Mucosa of rectum (tissue), 2 donors: ENCODE data around the gene DUSP16.

Experiments used
- H3K27ac ChIP-seq, 2 donors: one replicate each; pipeline ENCODE4 v1.7.0; 2013; ENCODE audit warnings: inconsistent platforms in 2 of 2, low read depth in 2 of 2, low read length in 2 of 2
- H3K27me3 ChIP-seq, 2 donors: one replicate each; pipeline ENCODE4 v1.7.0; 2013; ENCODE audit warnings: low read length in 2 of 2; ENCODE audit not compliant: control insufficient read depth in 2 of 2, insufficient read depth in 2 of 2
- H3K36me3 ChIP-seq, 2 donors: one replicate each; pipeline ENCODE4 v1.7.0; 2013; ENCODE audit warnings: low read length in 2 of 2; ENCODE audit not compliant: control insufficient read depth in 2 of 2, insufficient read depth in 2 of 2
- H3K4me1 ChIP-seq, 2 donors: one replicate each; pipeline ENCODE4 v1.7.0; 2013; ENCODE audit warnings: low read length in 2 of 2, mild to moderate bottlenecking in 1 of 2; ENCODE audit not compliant: control insufficient read depth in 2 of 2, insufficient read depth in 2 of 2
- H3K4me3 ChIP-seq, 2 donors: one replicate each; pipeline ENCODE4 v1.7.0; 2013; ENCODE audit warnings: low read length in 2 of 2
- H3K9ac ChIP-seq, 2 donors: one replicate each; pipeline ENCODE4 v1.7.0; 2013; ENCODE audit warnings: low read length in 2 of 2, low read depth in 1 of 2, mild to moderate bottlenecking in 1 of 2
- H3K9me3 ChIP-seq, 2 donors: one replicate each; pipeline ENCODE4 v1.7.0; 2013; ENCODE audit warnings: low read length in 2 of 2; ENCODE audit not compliant: control insufficient read depth in 2 of 2
- donor health status: healthy.
- donor health status: Normal muscosa, but diverticular disease.

DUSP16 gene

GRCh38 chr12:12563290-12563928 lies 746 bp upstream of the DUSP16 start:
- H3K36me3 ChIP-seq = no peaks in the 10 kb centered on the region
- H3K9me3 ChIP-seq = no peaks in the 10 kb centered on the region
- peak overlapping the region; percentile 70 to 92 for H3K4me3 ChIP-seq
- peak overlapping the region; percentile 97 to 98 for H3K27ac ChIP-seq
- peak overlapping the region; percentile 89 to 98 for H3K9ac ChIP-seq
- H3K4me1 ChIP-seq = peaks cover 12 to 26% of the 10 kb centered on the region in 2 donors
- no peaks in the 10 kb centered on the region for H3K27me3 ChIP-seq

- H3K9ac ChIP-seq = peak overlapping the region; percentile 98 to 99
- H3K9me3 ChIP-seq = no peaks in the 10 kb centered on the region
- no peaks in the 10 kb centered on the region for H3K36me3 ChIP-seq
- H3K4me3 ChIP-seq = peak overlapping the region; percentile 70 to 92
- peaks cover 14 to 26% of the 10 kb centered on the region in 2 donors for H3K4me1 ChIP-seq
- H3K27me3 ChIP-seq = no peaks in the 10 kb centered on the region
- H3K27ac ChIP-seq = peak overlapping the region; percentile 97 to 98
Observed at GRCh38 chr12:12562016-12562483, 613 bp downstream of the DUSP16 start.

GRCh38 chr12:12561371-12562015 lies 1.2 kb downstream of the DUSP16 start:
- no peaks in the 10 kb centered on the region for H3K36me3 ChIP-seq
- H3K9ac ChIP-seq = peak overlapping the region; percentile 98 to 99
- H3K9me3 ChIP-seq = no peaks in the 10 kb centered on the region
- peak overlapping the region; percentile 70 to 92 for H3K4me3 ChIP-seq
- peaks cover 14 to 26% of the 10 kb centered on the region in 2 donors for H3K4me1 ChIP-seq
- peak overlapping the region; percentile 97 to 98 for H3K27ac ChIP-seq
- H3K27me3 ChIP-seq = no peaks in the 10 kb centered on the region

GRCh38 chr12:12560587-12561370 lies 1.9 kb downstream of the DUSP16 start:
- H3K4me1 ChIP-seq = peaks cover 14 to 26% of the 10 kb centered on the region in 2 donors
- H3K27ac ChIP-seq = peak overlapping the region; percentile 97 to 98
- H3K27me3 ChIP-seq = no peaks in the 10 kb centered on the region
- H3K4me3 ChIP-seq = peak overlapping the region; percentile 70 to 92
- peak overlapping the region; percentile 98 to 99 for H3K9ac ChIP-seq
- no peaks in the 10 kb centered on the region for H3K9me3 ChIP-seq
- H3K36me3 ChIP-seq = no peaks in the 10 kb centered on the region

GRCh38 chr12:12559719-12560296 lies 2.9 kb downstream of the DUSP16 start:
- Histone ChIP-seq H3K36me3 (no peaks in the 10 kb centered on the region), H3K4me3 (peak overlapping the region; percentile 54 to 92), H3K4me1 (peaks cover 16 to 26% of the 10 kb centered on the region in 2 donors), H3K27ac (peak overlapping the region; percentile 97 to 98), H3K27me3 (no peaks in the 10 kb centered on the region), H3K9ac (peak overlapping the region; percentile 98 to 99), H3K9me3 (no peaks in the 10 kb centered on the region)

GRCh38 chr12:12558291-12558690 lies 4.4 kb downstream of the DUSP16 start:
- peaks cover 11 to 16% of the 10 kb centered on the region in 2 donors for H3K4me1 ChIP-seq
- H3K9ac ChIP-seq = peak overlapping the region in 1 of 2 donors; percentile 99

GRCh38 chr12:12557733-12558132 lies 4.9 kb downstream of the DUSP16 start:
- Histone ChIP-seq H3K4me1 (peaks cover 8 to 11% of the 10 kb centered on the region in 2 donors), H3K36me3 (no peaks in the 10 kb centered on the region), H3K9ac (no peak overlapping the region), H3K9me3 (no peaks in the 10 kb centered on the region), H3K27ac (no peak overlapping the region), H3K4me3 (no peak overlapping the region), H3K27me3 (no peaks in the 10 kb centered on the region)

More at GRCh38 chr12:12558291-12558690, 4.4 kb downstream of the DUSP16 start:
- H3K27ac ChIP-seq = peak overlapping the region in 1 of 2 donors; percentile 53
- H3K9me3 ChIP-seq = no peaks in the 10 kb centered on the region
- H3K27me3 ChIP-seq = no peaks in the 10 kb centered on the region
- H3K4me3 ChIP-seq = peak overlapping the region in 1 of 2 donors; percentile 92
- H3K36me3 ChIP-seq = no peaks in the 10 kb centered on the region

GRCh38 chr12:12555656-12556055 lies 7.0 kb downstream of the DUSP16 start:
- Histone ChIP-seq H3K9ac (no peak overlapping the region), H3K4me3 (no peak overlapping the region), H3K27ac (no peak overlapping the region), H3K9me3 (no peaks in the 10 kb centered on the region), H3K36me3 (no peaks in the 10 kb centered on the region), H3K27me3 (no peaks in the 10 kb centered on the region), H3K4me1 (peaks cover 8 to 10% of the 10 kb centered on the region in 2 donors)

- H3K4me3 ChIP-seq = no peak overlapping the region
- H3K27ac ChIP-seq = no peak overlapping the region
- H3K4me1 ChIP-seq = peaks cover 0 to 3% of the 10 kb centered on the region in 2 donors
- H3K9me3 ChIP-seq = no peaks in the 10 kb centered on the region
- no peaks in the 10 kb centered on the region for H3K36me3 ChIP-seq
- H3K9ac ChIP-seq = no peak overlapping the region
- no peaks in the 10 kb centered on the region for H3K27me3 ChIP-seq
Observed at GRCh38 chr12:12553208-12553785, 9.4 kb downstream of the DUSP16 start.
